Heart left ventricle (tissue), 16 donors: ENCODE results near the gene PSMD7. TPM values are rescaled to one million over a fixed set of nuclear protein-coding genes. Genes with fewer than 3 reads are reported as not detected.

Experiments
- ATAC-seq, 4 donors: fragments of 200-7000 bp; cut with Tn5 transposase; one replicate each; pipeline ENCODE4 v1.9.1; 2020 to 2022; ENCODE audit warnings: moderate library complexity in 4 of 4, mild to moderate bottlenecking in 3 of 4, moderate number of reproducible peaks in 1 of 4
- DNase-seq, 5 donors: peaks; one replicate each; pipeline ENCODE4 v3.0.0-alpha.2; 2020
- H3K27ac ChIP-seq, 12 donors: fragments of 200-600 bp; sonication (generic) in 4 of 12; one replicate each; pipeline versions ENCODE4 v1.5.0 to v1.8.0; 2016 to 2022; ENCODE audit warnings: mild to moderate bottlenecking in 2 of 12
- H3K27me3 ChIP-seq, 9 donors: fragments of 200-600 bp; sonication (generic) in 2 of 9; one replicate each; pipeline versions ENCODE4 v1.5.1 to v1.8.0; 2016 to 2022; ENCODE audit warnings: mild to moderate bottlenecking in 3 of 9
- H3K36me3 ChIP-seq, 9 donors: fragments of 200-600 bp; sonication (generic) in 2 of 9; one replicate each; pipeline versions ENCODE4 v1.5.0 to v1.8.0; 2018 to 2022; ENCODE audit warnings: mild to moderate bottlenecking in 2 of 9
- H3K4me1 ChIP-seq, 12 donors: fragments of 200-600 bp; sonication (generic) in 4 of 12; one replicate each; pipeline versions ENCODE4 v1.5.0 to v1.8.0; 2016 to 2022; ENCODE audit warnings: mild to moderate bottlenecking in 3 of 12
- H3K4me3 ChIP-seq, 12 donors: fragments of 200-600 bp; sonication (generic) in 4 of 12; one replicate each; pipeline versions ENCODE4 v1.5.0 to v1.8.0; 2017 to 2022; ENCODE audit warnings: mild to moderate bottlenecking in 9 of 12, moderate library complexity in 4 of 12
- H3K9me3 ChIP-seq, 12 donors: fragments of 200-600 bp; sonication (generic) in 4 of 12; one replicate each; pipeline versions ENCODE4 v1.5.0 to v1.8.0; 2016 to 2022; ENCODE audit warnings: mild to moderate bottlenecking in 1 of 12
- CTCF ChIP-seq, 12 donors: fragments of 200-600 bp; sonication (generic) in 4 of 12; IDR thresholded peaks; one replicate each; pipeline versions ENCODE4 v1.5.0 to v1.8.0; 2018 to 2022; ENCODE audit warnings: antibody characterized with exemption in 12 of 12, mild to moderate bottlenecking in 5 of 12
- POLR2A ChIP-seq, 2 donors: fragments of 450-650 bp; IDR thresholded peaks; one replicate each; pipeline ENCODE4 v1.6.1; 2017; ENCODE audit warnings: antibody characterized with exemption in 2 of 2, mild to moderate bottlenecking in 2 of 2, moderate library complexity in 2 of 2
- WGBS, 4 donors: extraction: QIAGEN DNeasy Blood & Tissue Kit in 2 of 4; methylation state at CpG; one replicate each; pipeline versions ENCODE4 v1.1.5 to v1.1.7; 2013 to 2018; 5-methylcytosine and 5-hydroxymethylcytosine counted together
- intact Hi-C, 10 donors: fragments of 100-400 bp; cut with DNase I; formaldehyde crosslinking; loops; one replicate each; pipeline versions ENCODE4 v1.11.1 to v1.14.2; 2022
- polyA plus RNA-seq, 2 donors: library from polyadenylated mRNA; stranded (reverse); fragments of 200-250 nt; gene quantifications; one replicate each; pipeline ENCODE4 v1.2.3, GENCODE V29; 2013
- total RNA-seq, 9 donors: library from RNA; depleted of rRNA in 2 of 9; stranded (reverse); fragments of >200 nt in 2 of 9; fragmentation: NEBNext Ultra II Directional in 3 of 9; extraction: Animal tissue kit (Norgen Biotek cat#: 25700) in 3 of 9; gene quantifications; one replicate each; pipeline versions ENCODE4 v1.1.0 to v1.2.4, GENCODE V29; 2016 to 2023
- donor health status: ischemic (EF 13 %, LVEDD 7.1; RV severe dilation, severe dysfunction).
- donor health status: healthy with polysubstance abuse.
- donor health status: DM: no; HTN: yes; CAD: no.
- donor health status: DM: no; HTN: no; CAD: no.
- donor health status: ischemic (EF 25% LVEDD 6.9; RV normal size, moderate dysfunction).
- donor health status: ischemic (EF 25% LVEDD 5.7; RV mildly dilated, moderate dysfunction).
- donor health status: healthy.
- donor health status: DM: yes; HTN: yes; CAD: no.
- donor health status: ischemic (EF 35%, LVEDD 5.7; RV mildly dilated, moderate dysfunction).
- donor health status: nonischemic (EF 11% LVEDD 7.7; RV severe dilation, severe dysfunction).
- donor health status: DM: yes; HTN: yes; CAD: no.
- donor health status: PGD.
- donor health status: ischemic (EF 29% LVEDD 5.4; RV normal size, mild dysfunction).
- donor health status: nonischemic (EF 23%, LVEDD 6.1; RV moderate dilation, normal function).

PSMD7 gene
- total and polyA plus RNA-seq, 11 donors = 74.1 to 226 (median 131) TPM

GRCh38 chr16:74275711-74276110, 20.9 kb upstream of the PSMD7 start:
- H3K4me1 ChIP-seq = no peaks in the 10 kb centered on the region
- no peaks in the 10 kb centered on the region for H3K36me3 ChIP-seq
- ATAC-seq (no peak), DNase-seq (no peak)
- no peak overlapping the region for H3K4me3 ChIP-seq
- WGBS, 4 donors = 54 to 60% (median 54%) methylated on average over 7 of the region's 7 CpGs
- TF ChIP-seq POLR2A (IDR thresholded peaks at IDR 0.05) = no peak
- TF ChIP-seq CTCF (IDR thresholded peaks at IDR 0.05) = no peak
- peaks cover 0 to 5% (median 0%) of the 10 kb centered on the region in 12 donors for H3K9me3 ChIP-seq
- no peaks in the 10 kb centered on the region for H3K27me3 ChIP-seq
- intact Hi-C loops = no loop called here
- no peak overlapping the region for H3K27ac ChIP-seq

GRCh38 chr16:74277974-74278373, 18.6 kb upstream of the PSMD7 start:
- intact Hi-C loops = no loop called here
- no peak for ATAC-seq

GRCh38 chr16:74279266-74279665, 17.3 kb upstream of the PSMD7 start:
- DNase-seq (no peak), ATAC-seq (no peak)
- Histone ChIP-seq H3K4me3 (no peak overlapping the region), H3K36me3 (no peaks in the 10 kb centered on the region), H3K9me3 (peaks cover 0 to 5% (median 0%) of the 10 kb centered on the region in 12 donors), H3K27ac (no peak overlapping the region), H3K27me3 (no peaks in the 10 kb centered on the region), H3K4me1 (peaks cover 0 to 2% (median 0%) of the 10 kb centered on the region in 12 donors)
- intact Hi-C loops = no loop called here
- 75 to 81% (median 78%) methylated on average over 3 of the region's 3 CpGs for WGBS, 4 donors
- TF ChIP-seq CTCF (IDR thresholded peaks at IDR 0.05) = no peak
- TF ChIP-seq POLR2A (IDR thresholded peaks at IDR 0.05) = no peak

More at GRCh38 chr16:74277974-74278373, 18.6 kb upstream of the PSMD7 start:
- TF ChIP-seq POLR2A (IDR thresholded peaks at IDR 0.05) (no peak), CTCF (IDR thresholded peaks at IDR 0.05) (no peak)
- Histone ChIP-seq H3K4me3 (no peak overlapping the region), H3K36me3 (no peaks in the 10 kb centered on the region), H3K27ac (no peak overlapping the region), H3K9me3 (peaks cover 0 to 5% (median 0%) of the 10 kb centered on the region in 12 donors), H3K4me1 (peaks cover 0 to 2% (median 0%) of the 10 kb centered on the region in 12 donors), H3K27me3 (no peaks in the 10 kb centered on the region)
- 38 to 43% (median 40%) methylated on average over 2 of the region's 2 CpGs for WGBS, 4 donors
- no peak for DNase-seq

GRCh38 chr16:74279805-74280204, 16.8 kb upstream of the PSMD7 start:
- 85 to 93% (median 89%) methylated on average over 6 of the region's 6 CpGs for WGBS, 4 donors
- intact Hi-C loops = no loop called here
- DNase-seq = no peak
- Histone ChIP-seq H3K36me3 (no peaks in the 10 kb centered on the region), H3K27me3 (no peaks in the 10 kb centered on the region), H3K4me3 (no peak overlapping the region), H3K27ac (no peak overlapping the region), H3K4me1 (peaks cover 0 to 2% (median 0%) of the 10 kb centered on the region in 12 donors), H3K9me3 (peaks cover 0 to 5% (median 0%) of the 10 kb centered on the region in 12 donors)
- TF ChIP-seq CTCF (IDR thresholded peaks at IDR 0.05) = no peak
- no peak for TF ChIP-seq POLR2A (IDR thresholded peaks at IDR 0.05)
- ATAC-seq = no peak
